K562 treated with DMSO at 1 percent for 24 hours (cell line): ENCODE measurements around the gene CDADC1. TPM values are rescaled to one million over a fixed set of nuclear protein-coding genes. Genes with fewer than 3 reads are reported as not detected.

Source experiments
- total RNA-seq: library from RNA; unstranded; fragments of 300-600 nt; gene quantifications from 2 replicates; pipeline ENCODE4 v1.2.3, GENCODE V29; 2022; ENCODE audit warnings: low read depth; ENCODE audit not compliant: insufficient read depth

CDADC1 gene
- total RNA-seq: 5.1 and 6.7 TPM in 2 replicates

GRCh38 chr13:49247643-49248621 is at the start of gene CDADC1:
Gene CDADC1 (plus strand): TSS chr13:49247925. CDS start chr13:49248038, 113 bp downstream.

GRCh38 chr13:49220036-49220855 is 27.5 kb upstream of the CDADC1 start, which contains the start of gene MLNR:
Gene MLNR (plus strand): TSS chr13:49220338. CDS start chr13:49220338, 0 bp downstream.

Other genes starting within 250 kb of the CDADC1 start
- gene MLNR, start 27.6 kb upstream of the CDADC1 start, total RNA-seq: 0.32 TPM in 1 of 2 replicates, not detected in the other
- 1.1 and 1.8 TPM in 2 replicates for gene CAB39L, start 196.1 kb downstream of the CDADC1 start, total RNA-seq
- 2.3 and 3.5 TPM in 2 replicates for gene SETDB2, start 196.3 kb downstream of the CDADC1 start, total RNA-seq
- 5.0 and 6.1 TPM in 2 replicates for gene PHF11, start 248.0 kb downstream of the CDADC1 start, total RNA-seq